Suprapubic skin (tissue), 4 donors: ENCODE data around the gene FLNB. TPM values are rescaled to one million over a fixed set of nuclear protein-coding genes. Genes with fewer than 3 reads are reported as not detected.
A peak's percentile ranks its signal among the peaks of the same experiment; 100 is the strongest.

ENCODE experiments used
- DNase-seq, 2 donors: peaks; one replicate each; pipeline ENCODE4 v3.0.0-alpha.2; 2019; ENCODE audit warnings: low spot score in 2 of 2
- H3K27ac ChIP-seq: fragments of 200-600 bp; sonication (generic); one replicate; pipeline ENCODE4 v1.5.1; 2019
- H3K27me3 ChIP-seq: fragments of 200-600 bp; sonication (generic); one replicate; pipeline ENCODE4 v1.5.1; 2019
- H3K36me3 ChIP-seq: fragments of 200-600 bp; sonication (generic); one replicate; pipeline ENCODE4 v1.5.1; 2019
- H3K4me1 ChIP-seq: fragments of 200-600 bp; sonication (generic); one replicate; pipeline ENCODE4 v1.5.1; 2019
- H3K4me3 ChIP-seq: fragments of 200-600 bp; sonication (generic); one replicate; pipeline ENCODE4 v1.5.1; 2019; ENCODE audit warnings: mild to moderate bottlenecking
- H3K9me3 ChIP-seq: fragments of 200-600 bp; sonication (generic); one replicate; pipeline ENCODE4 v1.5.1; 2019
- CTCF ChIP-seq, 2 donors: fragments of 200-600 bp in 1 of 2; fragments of 450-650 bp in 1 of 2; sonication (generic) in 1 of 2; IDR thresholded peaks; one replicate each; pipeline ENCODE4 v1.5.1; 2016 to 2019; ENCODE audit warnings: antibody characterized with exemption in 2 of 2, mild to moderate bottlenecking in 1 of 2, moderate library complexity in 1 of 2
- EP300 ChIP-seq: sonication (generic); formaldehyde crosslinking; IDR thresholded peaks from one replicate; pipeline ENCODE4 v1.6.1; 2017; ENCODE audit warnings: antibody characterized with exemption
- POLR2A ChIP-seq, 2 donors: fragments of 450-650 bp; IDR thresholded peaks; one replicate each; pipeline ENCODE4 v1.6.1; 2017; ENCODE audit warnings: antibody characterized with exemption in 2 of 2, mild to moderate bottlenecking in 2 of 2, moderate library complexity in 2 of 2
- POLR2AphosphoS5 ChIP-seq, 3 donors: sonication (generic); formaldehyde crosslinking; IDR thresholded peaks; one replicate each; pipeline ENCODE4 v1.6.1; 2017; ENCODE audit warnings: antibody characterized with exemption in 3 of 3
- WGBS: methylation state at CpG from one replicate; pipeline ENCODE4 v1.1.5; 2018; 5-methylcytosine and 5-hydroxymethylcytosine counted together
- total RNA-seq, 4 donors: library from RNA; depleted of rRNA; stranded (reverse); fragments of >200 nt; gene quantifications; one replicate each; pipeline ENCODE4 v1.1.0, GENCODE V29; 2016

Gene FLNB
- total RNA-seq, 4 donors from 2014 or later = 143 to 186 (median 150) TPM

DNA sequence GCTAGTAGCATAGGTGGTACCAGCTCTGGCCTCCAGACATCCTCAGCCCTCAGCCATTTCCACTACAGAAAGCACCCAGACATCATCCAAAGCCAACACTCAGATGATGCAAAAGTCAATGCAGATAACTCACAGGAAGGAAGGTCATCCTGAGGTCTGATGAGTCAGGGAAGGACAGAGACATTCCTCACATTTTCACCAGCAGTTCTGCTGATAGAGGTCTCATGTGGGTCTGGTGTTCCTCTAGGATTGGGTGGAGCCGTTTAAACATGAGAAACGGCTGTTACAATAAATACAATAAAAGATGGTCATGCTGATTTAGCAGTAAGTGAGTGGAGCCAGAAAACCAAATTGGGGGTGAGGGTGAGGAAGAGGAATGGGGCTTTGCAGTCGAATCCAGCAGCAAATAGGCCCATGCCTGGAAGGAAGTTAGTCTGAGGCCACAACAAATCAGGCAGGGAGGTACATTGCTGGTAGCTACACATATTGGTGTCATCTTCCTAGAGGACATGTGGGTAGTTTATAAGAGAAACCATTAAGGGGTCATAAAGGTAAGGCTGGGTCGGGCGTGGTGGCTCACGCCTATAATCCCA is 33.3 kb upstream of the FLNB start:
- H3K9me3 ChIP-seq = no peaks in the 10 kb centered on the region
- peak overlapping the region; percentile 20 for H3K27ac ChIP-seq
- no peak for DNase-seq
- peaks cover 16% of the 10 kb centered on the region for H3K4me1 ChIP-seq
- no peaks in the 10 kb centered on the region for H3K36me3 ChIP-seq
- no peaks in the 10 kb centered on the region for H3K27me3 ChIP-seq
- 62% methylated on average over 6 of the region's 6 CpGs for WGBS
- H3K4me3 ChIP-seq = no peak overlapping the region
- TF ChIP-seq POLR2AphosphoS5 (IDR thresholded peaks at IDR 0.05) (peak in 1 of 3 donors; percentile 7), POLR2A (IDR thresholded peaks at IDR 0.05) (no peak)

DNA sequence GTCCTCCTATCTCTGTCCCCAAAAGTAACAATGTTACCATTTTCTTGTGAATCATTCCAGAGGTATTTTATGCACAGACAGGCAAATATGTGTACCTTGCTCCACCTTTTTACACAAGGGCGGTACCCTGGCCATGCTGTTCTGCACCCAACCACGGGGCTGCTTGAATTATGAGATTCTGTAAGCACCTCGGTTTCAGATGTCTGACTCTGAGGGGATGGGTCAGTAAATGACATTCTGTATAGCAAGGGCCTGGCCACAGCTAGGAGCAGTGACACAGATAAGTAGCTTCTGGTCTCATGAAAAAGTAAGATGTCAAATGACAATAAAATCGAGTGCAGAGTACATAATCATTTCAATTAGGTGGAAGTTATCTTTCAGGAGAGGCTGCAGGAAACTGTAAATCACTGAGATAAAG is 30.4 kb upstream of the FLNB start:
- TF ChIP-seq CTCF (IDR thresholded peaks at IDR 0.05) = no peak
- no peak for TF ChIP-seq POLR2A (IDR thresholded peaks at IDR 0.05)
- TF ChIP-seq EP300 = no peak
- TF ChIP-seq POLR2AphosphoS5 (IDR thresholded peaks at IDR 0.05) = no peak
- Histone ChIP-seq H3K4me3 (no peak overlapping the region), H3K36me3 (no peaks in the 10 kb centered on the region), H3K27me3 (no peaks in the 10 kb centered on the region), H3K27ac (no peak overlapping the region), H3K4me1 (peaks cover 6% of the 10 kb centered on the region), H3K9me3 (no peaks in the 10 kb centered on the region)
- 53% methylated on average over 4 of the region's 4 CpGs for WGBS
- no peak for DNase-seq

DNA sequence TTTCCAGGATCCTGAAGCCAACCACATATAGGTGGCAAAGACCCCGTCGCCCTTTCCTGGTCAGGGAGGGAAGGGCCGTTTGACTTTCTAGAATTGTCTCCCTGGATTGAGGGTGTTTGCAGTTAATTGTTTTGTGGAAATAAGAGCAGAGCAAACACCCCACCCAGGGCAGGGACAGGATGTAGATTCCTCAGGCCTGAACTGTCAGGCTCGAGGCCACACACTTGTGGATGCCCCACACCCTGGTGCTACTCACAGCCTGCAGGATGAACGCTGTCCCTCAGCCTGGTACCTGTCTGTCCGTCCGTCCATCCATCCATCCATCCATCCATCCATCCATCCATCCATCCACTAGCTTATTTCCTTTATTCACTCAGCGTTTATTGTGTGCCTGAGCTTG is 29.9 kb upstream of the FLNB start:
- WGBS = 73% methylated on average over 8 of the region's 8 CpGs
- TF ChIP-seq CTCF (IDR thresholded peaks at IDR 0.05) = no peak
- TF ChIP-seq POLR2AphosphoS5 (IDR thresholded peaks at IDR 0.05) = no peak
- no peak for TF ChIP-seq POLR2A (IDR thresholded peaks at IDR 0.05)
- TF ChIP-seq EP300 = no peak
- no peaks in the 10 kb centered on the region for H3K27me3 ChIP-seq
- no peak overlapping the region for H3K4me3 ChIP-seq
- H3K27ac ChIP-seq = no peak overlapping the region
- DNase-seq = no peak
- no peaks in the 10 kb centered on the region for H3K36me3 ChIP-seq
- no peaks in the 10 kb centered on the region for H3K9me3 ChIP-seq
- H3K4me1 ChIP-seq = peaks cover 9% of the 10 kb centered on the region

DNA sequence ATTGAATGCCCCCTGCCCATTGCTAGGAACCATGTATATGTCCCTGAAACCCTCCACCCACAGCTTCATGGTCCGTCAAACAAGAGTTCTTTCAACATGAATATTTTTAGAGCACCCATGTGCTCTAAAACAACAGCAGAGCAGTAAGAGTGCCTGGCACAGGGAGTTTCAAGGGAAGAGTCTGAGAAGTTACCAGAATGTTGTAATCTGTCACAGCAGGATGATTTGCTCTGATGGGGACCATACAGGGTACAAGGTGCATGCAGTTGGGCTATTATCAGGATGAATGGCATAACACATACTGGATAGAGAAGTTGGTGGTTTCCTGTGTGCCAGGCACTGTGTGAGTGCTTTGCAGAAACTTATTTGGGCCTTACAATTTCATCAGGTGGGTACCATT is 27.8 kb upstream of the FLNB start:
- Histone ChIP-seq H3K36me3 (no peaks in the 10 kb centered on the region), H3K4me1 (peaks cover 22% of the 10 kb centered on the region), H3K9me3 (no peaks in the 10 kb centered on the region), H3K4me3 (no peak overlapping the region), H3K27ac (no peak overlapping the region), H3K27me3 (no peaks in the 10 kb centered on the region)
- WGBS = 85% methylated on average over 1 of the region's 1 CpG
- DNase-seq = no peak
- TF ChIP-seq EP300 = no peak
- no peak for TF ChIP-seq CTCF (IDR thresholded peaks at IDR 0.05)
- TF ChIP-seq POLR2AphosphoS5 (IDR thresholded peaks at IDR 0.05) = no peak
- no peak for TF ChIP-seq POLR2A (IDR thresholded peaks at IDR 0.05)

- no peak for DNase-seq
- H3K9me3 ChIP-seq = no peaks in the 10 kb centered on the region
- H3K4me1 ChIP-seq = peaks cover 22% of the 10 kb centered on the region
- no peak overlapping the region for H3K27ac ChIP-seq
- 80% methylated on average over 10 of the region's 10 CpGs for WGBS
- no peaks in the 10 kb centered on the region for H3K27me3 ChIP-seq
- no peaks in the 10 kb centered on the region for H3K36me3 ChIP-seq
- TF ChIP-seq POLR2AphosphoS5 (IDR thresholded peaks at IDR 0.05) = no peak
- no peak overlapping the region for H3K4me3 ChIP-seq
Measured at GRCh38 chr3:57981483-57982087, 26.6 kb upstream of the FLNB start.

GRCh38 chr3:57982561-57983243 is 25.5 kb upstream of the FLNB start:
- WGBS = 93% methylated on average over 9 of the region's 9 CpGs

More at GRCh38 chr3:57982561-57983243, 25.5 kb upstream of the FLNB start:
- H3K27me3 ChIP-seq = no peaks in the 10 kb centered on the region
- no peak overlapping the region for H3K27ac ChIP-seq
- no peaks in the 10 kb centered on the region for H3K9me3 ChIP-seq
- no peaks in the 10 kb centered on the region for H3K36me3 ChIP-seq
- TF ChIP-seq POLR2AphosphoS5 (IDR thresholded peaks at IDR 0.05) (no peak), CTCF (IDR thresholded peaks at IDR 0.05) (no peak), POLR2A (IDR thresholded peaks at IDR 0.05) (no peak), EP300 (no peak)
- H3K4me3 ChIP-seq = no peak overlapping the region
- H3K4me1 ChIP-seq = peaks cover 22% of the 10 kb centered on the region
- no peak for DNase-seq
